HCT116 (cell line): ENCODE data around the gene MICAL1. TPM values are rescaled to one million over a fixed set of nuclear protein-coding genes. Genes with fewer than 3 reads are reported as not detected.

Experiments used
- ATAC-seq: fragments of 200-7000 bp; cut with Tn5 transposase; 2 replicates; pipeline ENCODE4 v1.9.1; 2020; ENCODE audit warnings: mild to moderate bottlenecking, moderate library complexity
- BruUV-seq: library from RNA; stranded (reverse); fragments of 400-500 nt; replicated peaks from 2 replicates; lab custom pipeline; 2021; lab: Mats Ljungman, UMichigan
- CTCF ChIA-PET: fragments of 300-600 bp; sonication (Branson Sonifier 250); formaldehyde crosslinking; loops from one replicate; lab custom pipeline; 2021; ENCODE audit warnings: antibody characterized with exemption; lab: Charles Lee
- POLR2A ChIA-PET: fragments of 300-600, 350-600 bp; sonication (Branson Sonifier 250); formaldehyde crosslinking; loops from one replicate; lab custom pipeline; 2021; ENCODE audit warnings: antibody characterized with exemption; lab: Charles Lee
- RAD21 ChIA-PET, 2 experiments: fragments of 300-600 bp; sonication (Branson Sonifier 250); formaldehyde crosslinking; loops; one replicate each; lab custom pipeline; 2023; ENCODE audit warnings: low total read pairs in 2 of 2; ENCODE audit not compliant: uncharacterized antibody in 2 of 2, unreplicated experiment in 2 of 2, low non-redundant PET in 1 of 2; lab: Charles Lee
- DNase-seq: peaks from one replicate; pipeline ENCODE4 v3.0.0-alpha.2; 2010; ENCODE audit warnings: low read depth, low spot score
- H2AFZ ChIP-seq: fragments of 200-600 bp; shearing (Covaris generic), sonication (generic); 2 replicates; pipeline ENCODE4 v1.6.1; 2017; ENCODE audit warnings: low read depth, mixed run types, mixed read lengths, antibody characterized with exemption, low read length; ENCODE audit not compliant: poor library complexity, severe bottlenecking
- H3K27ac ChIP-seq: 2 replicates; pipeline ENCODE4 v1.5.1; 2012; ENCODE audit warnings: low read depth, low read length
- H3K27me3 ChIP-seq: fragments of 200-600 bp; sonication (generic); 2 replicates; pipeline ENCODE4 v1.6.1; 2016; ENCODE audit warnings: mixed run types, low read length, mixed read lengths; ENCODE audit not compliant: insufficient read depth
- H3K36me3 ChIP-seq, 2 experiments: fragments of 200-500 bp in 1 of 2; fragments of 200-600 bp in 1 of 2; sonication (Bioruptor generic) in 1 of 2; sonication (generic) in 1 of 2; 2 replicates each; pipeline versions ENCODE4 v1.5.1 to v1.6.1; 2014 to 2016; ENCODE audit warnings: low read length in 2 of 2, inconsistent platforms in 1 of 2, mixed read lengths in 1 of 2, mixed run types in 1 of 2; ENCODE audit not compliant: insufficient read depth in 2 of 2, control insufficient read depth in 1 of 2
- H3K4me1 ChIP-seq, 2 experiments: fragments of 200-600 bp in 1 of 2; sonication (generic) in 1 of 2; 2 replicates each; pipeline versions ENCODE4 v1.5.1 to v1.6.1; 2012 to 2017; ENCODE audit warnings: low read length in 2 of 2, inconsistent platforms in 1 of 2, mild to moderate bottlenecking in 1 of 2, mixed read lengths in 1 of 2, mixed run types in 1 of 2, moderate library complexity in 1 of 2; ENCODE audit not compliant: insufficient read depth in 2 of 2, control insufficient read depth in 1 of 2
- H3K4me2 ChIP-seq: fragments of 200-600 bp; sonication (generic); 2 replicates; pipeline ENCODE4 v1.6.1; 2017; ENCODE audit warnings: mixed run types, low read length, mixed read lengths
- H3K4me3 ChIP-seq, 2 experiments: fragments of 200-600 bp in 1 of 2; sonication (generic) in 1 of 2; replicated peaks in 1 of 2; 2 replicates each; pipeline ENCODE4 v1.5.1; 2011 to 2016; ENCODE audit warnings: low read length in 2 of 2, control low read depth in 1 of 2, low read depth in 1 of 2, mild to moderate bottlenecking in 1 of 2, mixed read lengths in 1 of 2, mixed run types in 1 of 2
- H3K79me2 ChIP-seq: fragments of 200-600 bp; sonication (generic); 2 replicates; pipeline ENCODE4 v1.6.1; 2017; ENCODE audit warnings: mild to moderate bottlenecking, mixed run types, low read length, moderate library complexity, mixed read lengths; ENCODE audit not compliant: insufficient read depth
- H3K9ac ChIP-seq: fragments of 200-600 bp; sonication (generic); 2 replicates; pipeline ENCODE4 v1.6.1; 2016; ENCODE audit warnings: low read length, mixed read lengths
- H3K9me2 ChIP-seq: fragments of 200-600 bp; sonication (generic), shearing (Covaris generic); 2 replicates; pipeline ENCODE4 v1.6.1; 2017; ENCODE audit warnings: mixed run types, mild to moderate bottlenecking, moderate library complexity; ENCODE audit not compliant: insufficient read depth
- H3K9me3 ChIP-seq, 2 experiments: fragments of 200-500 bp in 1 of 2; fragments of 200-600 bp in 1 of 2; sonication (Bioruptor generic) in 1 of 2; sonication (generic) in 1 of 2; 2 replicates each; pipeline ENCODE4 v1.6.1; 2014 to 2017; ENCODE audit warnings: low read length in 2 of 2, mixed read lengths in 2 of 2, inconsistent platforms in 1 of 2, low read depth in 1 of 2, mild to moderate bottlenecking in 1 of 2, mixed run types in 1 of 2, moderate library complexity in 1 of 2; ENCODE audit not compliant: control insufficient read depth in 1 of 2, insufficient read depth in 1 of 2
- H4K20me1 ChIP-seq: fragments of 200-600 bp; sonication (generic), shearing (Covaris generic); 2 replicates; pipeline ENCODE4 v1.6.1; 2017; ENCODE audit warnings: mixed run types, mild to moderate bottlenecking, moderate library complexity; ENCODE audit not compliant: insufficient read depth
- CBX3 ChIP-seq: IDR thresholded peaks from 2 replicates; pipeline ENCODE4 v1.6.1; 2012; ENCODE audit warnings: low read depth
- FOSL1 ChIP-seq: IDR thresholded peaks from 2 replicates; pipeline ENCODE4 v1.6.1; 2012; ENCODE audit warnings: low read depth
- POLR2A ChIP-seq: IDR thresholded peaks from 2 replicates; pipeline ENCODE4 v1.7.0; 2011; ENCODE audit warnings: borderline replicate concordance; ENCODE audit not compliant: insufficient read depth, insufficient read length; ENCODE audit errors: extremely low read depth
- POLR2AphosphoS5 ChIP-seq: IDR thresholded peaks from 2 replicates; pipeline ENCODE4 v1.6.1; 2011; ENCODE audit warnings: mild to moderate bottlenecking, low read depth, low read length, moderate library complexity
- TCF7L2 ChIP-seq: IDR thresholded peaks from 2 replicates; pipeline ENCODE4 v1.7.0; 2011; ENCODE audit warnings: borderline replicate concordance, inconsistent platforms; ENCODE audit not compliant: insufficient read depth, insufficient read length; ENCODE audit errors: extremely low read depth
- ZNF274 ChIP-seq: fragments of 200-500 bp; sonication (Bioruptor generic); IDR thresholded peaks from 2 replicates; pipeline ENCODE4 v1.6.1; 2014; ENCODE audit warnings: mild to moderate bottlenecking, low read depth, low read length, inconsistent platforms
- intact Hi-C: fragments of 100-400 bp; cut with micrococcal nuclease; formaldehyde crosslinking; loops from 2 replicates; pipeline ENCODE4 v1.10.0; 2022
- total RNA-seq: library from RNA; stranded (reverse); gene quantifications from one replicate; pipeline ENCODE4 v1.2.1, GENCODE V29; 2021; ENCODE audit not compliant: unreplicated experiment
- TF ChIP-seq, protein P1 (sequence below): IDR thresholded peaks from 2 replicates; pipeline ENCODE4 v1.6.1; 2012; ENCODE audit warnings: low read depth
- TF ChIP-seq, protein P2 (sequence below): IDR thresholded peaks from 2 replicates; pipeline ENCODE4 v1.6.1; 2012

Gene MICAL1
- total RNA-seq, 1 experiment from 2014 or later: 23.9 TPM

DNA sequence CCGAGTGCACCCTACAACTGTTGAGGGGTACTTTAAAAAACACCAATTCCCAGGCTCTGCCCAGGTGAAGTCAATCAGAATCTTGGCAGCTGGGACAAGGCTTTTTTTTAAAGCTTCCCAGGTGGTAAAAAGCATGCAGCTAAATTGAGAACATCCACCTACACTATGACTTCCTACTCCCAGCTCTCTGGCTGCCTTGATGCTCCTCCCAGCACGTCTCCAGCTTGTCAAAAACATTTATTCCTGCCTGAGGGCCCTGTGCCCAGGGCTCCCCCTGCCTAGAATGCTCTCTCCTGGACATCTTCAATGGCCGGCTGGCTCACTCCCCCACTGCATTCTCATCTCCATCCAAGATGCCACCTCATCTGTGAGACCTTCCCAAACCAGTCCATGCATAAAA lies 17.5 kb upstream of the MICAL1 start (continued):
- TF ChIP-seq, protein P1, sequence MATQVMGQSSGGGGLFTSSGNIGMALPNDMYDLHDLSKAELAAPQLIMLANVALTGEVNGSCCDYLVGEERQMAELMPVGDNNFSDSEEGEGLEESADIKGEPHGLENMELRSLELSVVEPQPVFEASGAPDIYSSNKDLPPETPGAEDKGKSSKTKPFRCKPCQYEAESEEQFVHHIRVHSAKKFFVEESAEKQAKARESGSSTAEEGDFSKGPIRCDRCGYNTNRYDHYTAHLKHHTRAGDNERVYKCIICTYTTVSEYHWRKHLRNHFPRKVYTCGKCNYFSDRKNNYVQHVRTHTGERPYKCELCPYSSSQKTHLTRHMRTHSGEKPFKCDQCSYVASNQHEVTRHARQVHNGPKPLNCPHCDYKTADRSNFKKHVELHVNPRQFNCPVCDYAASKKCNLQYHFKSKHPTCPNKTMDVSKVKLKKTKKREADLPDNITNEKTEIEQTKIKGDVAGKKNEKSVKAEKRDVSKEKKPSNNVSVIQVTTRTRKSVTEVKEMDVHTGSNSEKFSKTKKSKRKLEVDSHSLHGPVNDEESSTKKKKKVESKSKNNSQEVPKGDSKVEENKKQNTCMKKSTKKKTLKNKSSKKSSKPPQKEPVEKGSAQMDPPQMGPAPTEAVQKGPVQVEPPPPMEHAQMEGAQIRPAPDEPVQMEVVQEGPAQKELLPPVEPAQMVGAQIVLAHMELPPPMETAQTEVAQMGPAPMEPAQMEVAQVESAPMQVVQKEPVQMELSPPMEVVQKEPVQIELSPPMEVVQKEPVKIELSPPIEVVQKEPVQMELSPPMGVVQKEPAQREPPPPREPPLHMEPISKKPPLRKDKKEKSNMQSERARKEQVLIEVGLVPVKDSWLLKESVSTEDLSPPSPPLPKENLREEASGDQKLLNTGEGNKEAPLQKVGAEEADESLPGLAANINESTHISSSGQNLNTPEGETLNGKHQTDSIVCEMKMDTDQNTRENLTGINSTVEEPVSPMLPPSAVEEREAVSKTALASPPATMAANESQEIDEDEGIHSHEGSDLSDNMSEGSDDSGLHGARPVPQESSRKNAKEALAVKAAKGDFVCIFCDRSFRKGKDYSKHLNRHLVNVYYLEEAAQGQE: no peak

DNA sequence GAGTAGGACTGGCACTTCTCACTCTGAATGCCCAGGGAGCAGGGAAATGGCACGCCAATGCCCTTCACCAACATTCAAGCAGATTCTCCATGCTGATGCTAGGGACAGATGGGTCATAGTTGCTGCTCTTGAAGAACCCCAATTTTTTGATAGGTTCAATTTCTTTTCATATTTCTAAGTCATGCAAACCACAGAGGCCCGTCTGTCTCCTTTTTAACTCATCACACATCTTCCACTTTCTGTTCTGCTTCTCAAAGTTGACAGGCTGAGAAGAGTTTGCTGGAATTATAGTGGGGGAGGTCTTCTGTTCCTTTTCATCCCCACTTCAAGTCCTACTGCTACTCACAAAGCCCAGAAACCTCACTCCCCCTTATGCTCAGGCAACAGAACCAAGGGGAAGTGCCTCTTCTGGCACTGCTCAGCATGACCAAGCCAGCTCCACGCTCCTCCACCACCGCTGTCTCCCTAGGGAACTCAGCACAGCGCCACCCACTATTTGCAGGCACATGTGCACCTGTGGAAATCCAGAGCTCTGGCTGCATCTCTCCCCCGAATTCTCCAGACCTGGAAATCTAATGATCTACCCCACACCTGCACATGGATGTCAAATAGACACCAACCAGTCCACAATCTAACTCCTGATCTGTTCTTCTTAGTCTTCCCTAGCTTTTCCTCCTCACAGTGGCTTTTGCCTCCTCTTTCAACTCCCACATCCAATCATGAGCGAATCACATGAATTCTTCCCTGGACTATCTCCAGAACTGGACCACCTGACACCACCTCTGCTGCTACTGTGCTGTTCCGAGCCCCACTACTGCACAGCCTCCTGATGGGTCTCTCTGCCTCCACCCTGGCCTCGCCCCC lies 16.8 kb upstream of the MICAL1 start:
- ChIA-PET CTCF (no interaction called here), RAD21 (no interaction called here)
- Histone ChIP-seq H3K79me2 (peaks cover 64% of the 10 kb centered on the region), H3K4me1 (no peaks in the 10 kb centered on the region), H3K36me3 (peaks cover 40 to 69% of the 10 kb centered on the region in 2 experiments), H3K9me3 (no peaks in the 10 kb centered on the region), H3K4me3 (no peak overlapping the region), H2AFZ (no peak overlapping the region)
- no peak for ATAC-seq
- BruUV-seq: no TSS peak
- intact Hi-C loops: no loop called here
- TF ChIP-seq FOSL1: no peak
- TF ChIP-seq POLR2A: no peak
- no peak for TF ChIP-seq TCF7L2
- TF ChIP-seq, protein P2, sequence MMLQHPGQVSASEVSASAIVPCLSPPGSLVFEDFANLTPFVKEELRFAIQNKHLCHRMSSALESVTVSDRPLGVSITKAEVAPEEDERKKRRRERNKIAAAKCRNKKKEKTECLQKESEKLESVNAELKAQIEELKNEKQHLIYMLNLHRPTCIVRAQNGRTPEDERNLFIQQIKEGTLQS: no peak
- TF ChIP-seq ZNF274: no peak
- no peak for TF ChIP-seq POLR2AphosphoS5
- no peak for TF ChIP-seq CBX3
- TF ChIP-seq, all 23 proteins: peak for 0
- no peak for DNase-seq
- H4K20me1 ChIP-seq: no peaks in the 10 kb centered on the region
- no peak overlapping the region for H3K4me2 ChIP-seq
- no peaks in the 10 kb centered on the region for H3K27me3 ChIP-seq
- H3K9me2 ChIP-seq: no peaks in the 10 kb centered on the region
- POLR2A ChIA-PET: no interaction called here
- H3K9ac ChIP-seq: no peak overlapping the region
- no peak overlapping the region for H3K27ac ChIP-seq
